Midbrain (tissue), 1 donor: ENCODE data around the gene CSTF3.
"Not testable (repeated sequence)": the region's sequence is repeated elsewhere in the genome, so short reads cannot be mapped to it uniquely, and the experiment has no call there.

ENCODE experiments used
- DNase-seq: peaks from one replicate; lab custom pipeline; 2025; lab: John Stamatoyannopoulos, UW

CSTF3 gene

DNA sequence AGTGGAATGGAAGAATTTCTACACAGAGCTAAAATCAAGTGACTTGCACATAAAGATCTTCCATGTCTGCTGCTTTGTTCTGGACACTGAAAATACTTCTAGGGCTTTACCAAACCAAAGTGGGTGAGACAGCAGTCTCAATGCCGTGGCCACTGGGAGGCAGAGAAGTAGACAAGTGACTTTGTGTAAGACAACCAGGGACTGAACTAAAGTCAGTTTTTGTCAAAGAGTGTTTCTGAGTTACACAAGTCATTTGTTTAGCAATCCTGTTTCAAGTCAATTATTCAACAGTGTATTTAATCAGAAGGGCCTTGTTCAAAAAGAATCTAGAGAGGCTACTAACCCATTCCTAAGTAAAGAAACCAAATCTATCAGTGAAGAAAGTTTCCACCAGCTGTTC lies 75.3 kb downstream of the CSTF3 start:
- DNase-seq, result no peak

DNA sequence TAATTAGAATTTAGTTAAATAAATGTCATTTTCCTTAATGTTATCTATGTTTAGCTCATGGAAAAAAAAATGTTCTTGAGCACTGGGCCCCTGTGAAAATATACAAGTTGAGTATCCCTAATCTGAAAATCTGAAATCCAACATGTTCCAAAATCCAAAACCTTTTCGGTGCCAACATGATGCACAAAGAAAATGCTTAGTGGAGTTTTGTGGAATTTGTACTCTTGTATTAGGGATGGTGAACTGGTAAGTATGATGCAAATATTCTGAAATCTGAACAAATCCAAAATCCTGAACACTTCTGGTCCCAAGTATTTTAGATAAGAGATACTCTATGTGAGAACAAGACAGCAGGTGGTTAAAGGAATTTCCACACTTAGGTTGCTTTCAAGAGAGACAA lies 77.4 kb downstream of the CSTF3 start:
- DNase-seq, result no peak

- DNase-seq, result no peak
These were observed 88.8 kb downstream of the CSTF3 start for GRCh38 chr11:33072465-33072864.

- DNase-seq, result no peak
These were observed 92.5 kb downstream of the CSTF3 start for GRCh38 chr11:33068611-33069340.

GRCh38 chr11:33067294-33067693 lies 94.0 kb downstream of the CSTF3 start:
- DNase-seq, result no peak

DNA sequence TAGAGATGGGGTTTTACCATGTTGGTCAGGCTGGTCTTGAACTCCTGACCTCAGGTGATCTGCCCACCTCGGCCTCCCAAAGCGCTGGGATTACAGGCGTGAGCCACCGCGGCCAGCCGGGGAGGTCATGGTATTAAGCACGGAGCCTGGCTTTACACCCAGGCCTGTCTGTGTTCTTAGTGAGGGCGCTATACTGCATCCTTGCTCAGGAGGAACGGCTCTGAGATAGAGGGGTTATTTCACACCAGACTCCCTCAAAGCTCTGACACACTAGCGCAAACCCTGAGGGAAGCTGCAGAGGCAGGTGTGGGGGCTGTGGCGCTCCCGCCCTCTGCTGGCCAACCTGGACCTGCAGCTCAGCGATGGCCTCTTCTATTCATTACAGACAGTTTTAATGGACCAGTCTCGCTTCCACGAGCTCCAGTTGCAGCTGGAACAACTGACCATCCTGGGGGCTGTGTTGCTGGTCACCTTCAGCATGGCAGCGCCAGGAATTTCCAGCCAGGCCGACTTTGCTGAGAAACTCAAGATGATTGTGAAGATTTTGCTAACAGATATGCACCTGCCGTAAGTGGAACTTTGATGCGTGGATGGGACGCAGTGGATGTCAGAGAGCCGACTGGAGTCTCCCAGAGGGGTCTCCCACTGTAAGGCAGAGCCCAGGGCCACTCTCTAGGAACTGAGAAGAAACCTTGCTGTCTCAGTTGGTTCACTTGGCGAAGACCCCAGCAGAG lies 95.7 kb downstream of the CSTF3 start:
- DNase-seq, result peak; percentile 31

DNA sequence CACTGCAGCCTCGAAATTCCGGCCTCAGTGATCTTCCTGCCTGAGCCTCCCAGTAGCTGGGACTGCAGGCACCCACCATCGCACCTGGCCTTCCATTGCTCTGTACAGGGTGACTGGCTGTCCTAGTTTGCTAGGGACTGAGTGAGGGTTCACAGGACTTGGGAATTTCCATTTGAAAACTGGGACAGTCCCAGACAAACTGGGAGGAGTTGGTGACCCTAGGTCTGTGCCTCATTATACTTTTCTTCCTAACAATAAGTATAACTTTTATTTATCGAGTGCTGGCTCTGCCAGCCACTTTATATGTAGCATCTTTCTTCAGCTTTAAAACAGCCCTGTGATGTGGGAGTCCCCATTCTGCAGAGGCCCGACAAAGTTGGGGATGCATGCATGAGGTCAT lies 96.4 kb downstream of the CSTF3 start:
- no peak for DNase-seq

GRCh38 chr11:33064033-33064825 lies 97.1 kb downstream of the CSTF3 start:
- DNase-seq, result no peak

GRCh38 chr11:33063326-33063881 lies 97.9 kb downstream of the CSTF3 start:
- no peak for DNase-seq

- DNase-seq, result no peak
These were observed 99.1 kb downstream of the CSTF3 start for GRCh38 chr11:33062137-33062536.

- no peak for DNase-seq
These were observed 101.0 kb downstream of the CSTF3 start for GRCh38 chr11:33060271-33060670.

DNA sequence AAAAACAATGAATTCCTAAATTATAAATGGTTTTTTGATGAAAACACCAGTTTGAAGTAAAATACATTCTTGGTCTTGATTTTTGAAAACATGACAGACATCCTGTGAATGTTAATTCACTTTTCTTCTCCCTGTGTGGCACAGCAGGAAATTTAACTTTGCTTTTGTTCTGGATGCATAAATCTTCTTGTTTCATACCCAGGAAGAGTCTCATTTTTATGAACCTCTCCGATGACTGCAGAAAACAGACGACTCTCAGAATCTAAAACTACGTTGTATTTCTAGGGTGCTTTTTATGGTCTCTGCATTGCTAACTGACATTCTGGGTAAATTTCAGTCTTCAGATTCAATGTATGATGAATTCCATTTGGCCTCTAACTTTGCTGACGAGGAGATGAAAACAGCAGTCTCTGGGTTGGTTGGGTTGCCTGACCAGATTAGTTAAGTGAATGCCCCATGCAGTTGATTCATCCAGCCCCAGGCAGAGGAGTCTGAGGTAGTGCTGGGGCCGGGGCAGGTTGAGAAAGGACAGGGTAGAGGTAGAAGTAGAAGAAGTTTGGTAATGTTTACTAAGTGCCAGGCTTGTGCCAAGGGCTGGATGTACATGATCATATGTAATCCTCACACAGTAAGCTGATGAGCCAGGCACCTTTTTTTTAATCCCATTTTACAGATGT lies 101.8 kb downstream of the CSTF3 start:
- DNase-seq, result no peak

- DNase-seq, result no peak
These were observed 104.0 kb downstream of the CSTF3 start for GRCh38 chr11:33057284-33057683.

- no peak for DNase-seq
These were observed 105.9 kb downstream of the CSTF3 start for GRCh38 chr11:33055375-33055774.

DNA sequence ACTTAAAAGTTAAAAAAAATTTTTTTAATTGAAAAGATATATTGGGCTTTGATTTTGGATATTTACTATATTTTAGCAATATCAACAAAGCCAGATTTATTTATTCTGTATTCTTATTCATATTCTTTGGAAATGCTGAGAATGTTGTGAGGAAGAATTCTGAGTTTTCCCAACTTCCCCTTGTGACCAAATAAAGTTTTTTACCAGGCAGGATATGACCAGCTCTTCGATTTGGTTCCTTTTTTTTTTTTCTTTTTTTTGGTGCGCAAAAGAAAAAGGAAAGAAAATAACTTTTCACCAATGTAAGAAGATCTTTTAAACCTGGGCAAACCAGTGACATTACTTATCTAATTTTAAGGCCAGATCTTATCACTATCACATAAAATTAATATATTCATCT lies 109.0 kb downstream of the CSTF3 start:
- no peak for DNase-seq

- DNase-seq, result not testable (repeated sequence)
These were observed 111.5 kb downstream of the CSTF3 start for GRCh38 chr11:33049565-33050408.

DNA sequence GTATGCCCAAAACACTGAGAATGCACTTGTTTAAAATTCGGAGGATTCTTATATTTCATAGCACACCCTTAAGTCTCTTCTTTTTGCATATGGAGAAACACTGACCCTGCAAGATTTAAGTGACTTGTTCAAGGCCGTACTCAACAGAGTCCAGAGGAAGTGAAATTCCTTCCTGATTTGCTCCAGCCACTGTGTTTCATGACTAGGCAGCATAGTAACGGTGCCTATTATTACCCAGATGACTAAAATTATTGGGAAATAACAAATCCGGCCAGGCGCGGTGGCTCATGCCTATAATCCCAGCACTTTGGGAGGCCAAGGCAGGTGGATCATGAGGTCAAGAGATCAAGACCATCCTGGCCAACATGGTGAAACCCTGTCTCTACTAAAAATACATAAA lies 112.6 kb downstream of the CSTF3 start:
- DNase-seq, result not testable (repeated sequence)

- no peak for DNase-seq
These were observed 115.6 kb downstream of the CSTF3 start for GRCh38 chr11:33045551-33046255.

DNA sequence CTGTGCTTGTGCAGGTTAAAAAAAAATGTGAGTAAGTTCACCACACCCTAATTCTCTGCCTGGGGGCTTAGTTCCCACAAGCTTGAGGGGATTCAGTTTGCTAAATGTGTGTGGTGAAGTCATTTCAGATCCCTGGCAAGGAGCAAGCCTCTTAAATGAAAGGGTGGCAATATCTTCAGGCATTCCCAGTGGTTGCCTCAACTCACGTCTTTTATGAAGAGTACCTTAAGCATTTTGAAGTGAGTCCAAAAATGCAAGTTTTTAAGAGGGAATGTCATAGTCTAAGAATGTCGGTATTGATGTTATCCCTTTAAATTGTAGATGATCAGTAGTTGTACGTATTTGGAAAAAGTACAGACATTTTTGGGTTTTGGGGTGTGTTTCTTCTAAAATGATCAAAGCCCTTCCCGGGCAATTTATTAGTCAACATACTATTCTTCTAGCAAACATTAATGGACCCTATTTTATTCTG lies 117.0 kb downstream of the CSTF3 start:
- no peak for DNase-seq

DNA sequence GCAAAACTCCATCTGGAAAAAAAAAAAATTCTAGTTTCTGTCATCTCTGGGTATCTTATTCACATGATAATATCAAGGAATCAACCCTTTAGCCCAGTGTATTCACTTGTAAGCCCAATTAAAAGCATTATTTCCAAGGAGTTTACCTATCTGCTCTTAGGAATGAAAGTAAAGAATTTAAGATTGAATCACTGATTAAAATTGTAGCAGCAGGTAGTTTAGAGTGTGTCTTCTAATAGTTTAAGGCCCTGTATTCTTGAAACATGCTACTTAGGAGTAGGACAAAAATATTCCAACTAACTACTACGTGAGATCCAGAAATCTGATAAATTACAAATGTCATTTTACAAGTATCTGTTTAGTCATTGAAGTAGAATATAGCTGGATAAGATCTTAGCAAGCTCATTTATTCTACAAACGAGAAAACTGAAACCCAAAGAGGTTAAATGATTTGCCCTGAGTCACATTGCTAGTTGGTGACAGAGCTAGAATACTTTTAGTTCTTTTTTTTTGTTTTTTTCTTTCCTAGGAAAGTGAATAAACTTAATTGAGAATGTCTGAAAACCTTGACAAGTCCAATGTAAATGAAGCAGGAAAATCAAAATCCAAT lies 118.0 kb downstream of the CSTF3 start:
- DNase-seq, result no peak
